ENCODE results near the gene CCK. TPM values are rescaled to one million over a fixed set of nuclear protein-coding genes. Genes with fewer than 3 reads are reported as not detected.

CCK gene
- polyA plus RNA-seq, 1 donor (not counting 4 experiments of a cell fraction or from before 2014, with no cell fraction given): 8.2 TPM

GRCh38 chr3:42256135-42256819 lies 9.7 kb downstream of the CCK start:
- Histone ChIP-seq H4K20me1 (ENCODE audit: control insufficient read depth, extremely low read depth, insufficient read depth, low read length) (no peaks in the 10 kb centered on the region), H3K9me3 (ENCODE audit: control insufficient read depth, low read depth, low read length) (no peaks in the 10 kb centered on the region), H3K4me1 (ENCODE audit: control insufficient read depth, extremely low read depth, insufficient read depth, low read length) (peaks cover 35% of the 10 kb centered on the region), H2AFZ (ENCODE audit: control insufficient read depth, low read length) (no peak overlapping the region), H3K27ac (ENCODE audit: control insufficient read depth, insufficient read depth, low read length) (peak overlapping the region; percentile 77), H3K79me2 (ENCODE audit: control insufficient read depth, insufficient read depth, low read length) (no peaks in the 10 kb centered on the region), H3K4me2 (ENCODE audit: control insufficient read depth, extremely low read depth, insufficient read depth, low read depth, low read length) (peak overlapping the region; percentile 64), H3K4me3 (ENCODE audit: control insufficient read depth in 2 of 3, extremely low read depth in 1 of 3, insufficient read depth in 2 of 3, low read depth in 1 of 3, low read length in 3 of 3) (peak overlapping the region in 2 of 3 experiments; percentile 46 to 48), H3K36me3 (ENCODE audit: control insufficient read depth in 2 of 2, extremely low read depth in 1 of 2, insufficient read depth in 2 of 2, low read length in 2 of 2) (no peaks in the 10 kb centered on the region), H3K9ac (ENCODE audit: control insufficient read depth, extremely low read depth, insufficient read depth, low read length) (peak overlapping the region; percentile 30), H3K9me1 (ENCODE audit: control insufficient read depth, extremely low read depth, insufficient read depth, low read length) (no peaks in the 10 kb centered on the region), H3K27me3 (ENCODE audit: control insufficient read depth, extremely low read depth, insufficient read depth, low read length) (no peaks in the 10 kb centered on the region)
- TF ChIP-seq CTCF (optimal IDR thresholded peaks at IDR 0.05 in 1 of 3, IDR thresholded peaks at IDR 0.05 in 1 of 3, conservative IDR thresholded peaks at IDR 0.05 in 1 of 3; ENCODE audit: extremely low read depth in 1 of 3, insufficient read depth in 2 of 3, low read length in 3 of 3) (no peak), EZH2 (IDR thresholded peaks at IDR 0.05; ENCODE audit: low read length) (no peak)
- DNase-seq (ENCODE audit: low read depth, low spot score) (peak; percentile 85), FAIRE-seq (peak; percentile 81)
- dilution Hi-C loops (cut with MboI; ENCODE audit: extremely low pct_ligation_motif_present, low sequenced_read_pairs): loop anchor here (25.0 kb wide), 2 partner anchors 106 to 181 kb away; no protein-coding TSS in a partner anchor

GRCh38 chr3:42254566-42254965 lies 11.4 kb downstream of the CCK start:
- Histone ChIP-seq H3K27me3 (ENCODE audit: control insufficient read depth, extremely low read depth, insufficient read depth, low read length) (no peaks in the 10 kb centered on the region), H3K9me3 (ENCODE audit: control insufficient read depth, low read depth, low read length) (no peaks in the 10 kb centered on the region), H3K9me1 (ENCODE audit: control insufficient read depth, extremely low read depth, insufficient read depth, low read length) (no peaks in the 10 kb centered on the region), H3K79me2 (ENCODE audit: control insufficient read depth, insufficient read depth, low read length) (no peaks in the 10 kb centered on the region), H3K4me2 (ENCODE audit: control insufficient read depth, extremely low read depth, insufficient read depth, low read depth, low read length) (no peak overlapping the region), H2AFZ (ENCODE audit: control insufficient read depth, low read length) (no peak overlapping the region), H3K4me3 (ENCODE audit: control insufficient read depth in 2 of 3, extremely low read depth in 1 of 3, insufficient read depth in 2 of 3, low read depth in 1 of 3, low read length in 3 of 3) (no peak overlapping the region), H3K36me3 (ENCODE audit: control insufficient read depth in 2 of 2, extremely low read depth in 1 of 2, insufficient read depth in 2 of 2, low read length in 2 of 2) (no peaks in the 10 kb centered on the region), H3K9ac (ENCODE audit: control insufficient read depth, extremely low read depth, insufficient read depth, low read length) (no peak overlapping the region), H3K4me1 (ENCODE audit: control insufficient read depth, extremely low read depth, insufficient read depth, low read length) (peaks cover 39% of the 10 kb centered on the region), H4K20me1 (ENCODE audit: control insufficient read depth, extremely low read depth, insufficient read depth, low read length) (no peaks in the 10 kb centered on the region), H3K27ac (ENCODE audit: control insufficient read depth, insufficient read depth, low read length) (no peak overlapping the region)
- TF ChIP-seq EZH2 (IDR thresholded peaks at IDR 0.05; ENCODE audit: low read length) (no peak), CTCF (optimal IDR thresholded peaks at IDR 0.05 in 1 of 3, IDR thresholded peaks at IDR 0.05 in 1 of 3, conservative IDR thresholded peaks at IDR 0.05 in 1 of 3; ENCODE audit: extremely low read depth in 1 of 3, insufficient read depth in 2 of 3, low read length in 3 of 3) (no peak)
- DNase-seq (ENCODE audit: low read depth, low spot score) (no peak), FAIRE-seq (no peak)
- dilution Hi-C loops (cut with MboI; ENCODE audit: extremely low pct_ligation_motif_present, low sequenced_read_pairs): loop anchor here (25.0 kb wide), 2 partner anchors 108 to 183 kb away; no protein-coding TSS in a partner anchor
